Activated CD4-positive, CD25-positive, alpha-beta regulatory T cell (primary cell): Measurements from ENCODE around the gene SLC4A7.
"Not testable (repeated sequence)": the region's sequence is repeated elsewhere in the genome, so short reads cannot be mapped to it uniquely, and the experiment has no call there.

ENCODE experiments used
- DNase-seq, 4 experiments: peaks; one replicate each; lab custom pipeline; 2025; lab: John Stamatoyannopoulos, UW

The SLC4A7 gene

DNA sequence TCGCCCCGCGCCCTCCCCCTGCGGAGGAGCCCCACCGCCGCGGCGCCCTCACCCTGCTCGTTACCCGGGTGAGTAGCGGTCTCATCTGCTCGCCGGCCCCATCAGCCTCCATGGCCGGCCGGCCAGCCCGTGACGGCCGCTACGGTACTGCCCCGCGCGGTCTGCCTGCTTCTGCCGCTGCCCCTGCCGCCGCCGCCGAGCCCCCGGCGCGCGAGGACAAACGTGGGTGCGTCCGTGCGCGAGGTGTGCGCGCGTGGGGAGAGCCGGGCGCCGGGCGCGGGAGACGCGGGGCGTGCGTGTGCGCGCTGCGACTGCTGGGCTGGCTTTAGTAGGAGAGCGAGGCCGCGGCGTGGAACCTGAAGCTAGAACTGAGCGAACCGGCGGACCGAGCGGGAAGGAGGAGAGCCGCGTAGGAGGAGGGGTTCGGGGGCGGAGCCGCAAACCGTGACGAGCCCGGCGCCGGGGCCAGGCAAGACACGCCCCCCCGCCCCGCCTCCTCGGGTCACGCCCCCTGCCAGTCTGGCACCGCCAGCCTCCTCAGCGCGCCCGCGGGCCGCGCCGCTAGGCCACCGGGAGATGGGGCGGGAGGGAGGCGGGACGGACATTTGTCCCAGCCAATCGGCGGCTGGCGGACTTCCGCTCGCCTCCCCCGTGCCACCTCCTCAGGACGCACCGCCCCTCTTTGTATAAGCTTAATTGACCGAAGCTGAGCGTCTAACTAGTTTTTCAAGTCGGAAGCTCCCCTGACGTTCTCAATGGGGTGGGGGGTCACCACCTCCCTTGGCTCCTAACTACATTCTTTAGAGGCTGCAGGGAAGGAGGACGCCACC, at the start of gene SLC4A7:
Gene SLC4A7, minus strand, starts transcription at position 370 of the 830 bp plus-strand sequence. Its CDS starts 258 bp downstream, at position 112.
- peak; percentile 97 to 99 (median 98) for DNase-seq

DNA sequence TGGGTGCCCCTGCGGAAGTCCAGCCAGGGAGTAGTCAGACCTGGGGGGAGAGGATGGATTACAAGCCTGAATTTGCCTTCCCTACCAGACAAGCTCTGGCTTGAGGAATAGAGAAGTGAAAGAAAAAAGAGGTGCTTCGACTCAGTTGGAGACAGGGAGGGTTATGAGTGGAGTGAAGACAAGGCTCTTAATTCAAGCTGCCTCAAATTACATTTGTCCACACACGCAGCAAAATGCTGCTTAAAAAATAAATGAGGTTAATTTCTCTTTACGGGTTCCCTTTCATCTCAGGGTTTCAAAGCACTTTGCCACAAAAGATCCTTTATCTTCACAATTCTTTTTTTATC, 49.0 kb upstream of the SLC4A7 start:
- DNase-seq = no peak

DNA sequence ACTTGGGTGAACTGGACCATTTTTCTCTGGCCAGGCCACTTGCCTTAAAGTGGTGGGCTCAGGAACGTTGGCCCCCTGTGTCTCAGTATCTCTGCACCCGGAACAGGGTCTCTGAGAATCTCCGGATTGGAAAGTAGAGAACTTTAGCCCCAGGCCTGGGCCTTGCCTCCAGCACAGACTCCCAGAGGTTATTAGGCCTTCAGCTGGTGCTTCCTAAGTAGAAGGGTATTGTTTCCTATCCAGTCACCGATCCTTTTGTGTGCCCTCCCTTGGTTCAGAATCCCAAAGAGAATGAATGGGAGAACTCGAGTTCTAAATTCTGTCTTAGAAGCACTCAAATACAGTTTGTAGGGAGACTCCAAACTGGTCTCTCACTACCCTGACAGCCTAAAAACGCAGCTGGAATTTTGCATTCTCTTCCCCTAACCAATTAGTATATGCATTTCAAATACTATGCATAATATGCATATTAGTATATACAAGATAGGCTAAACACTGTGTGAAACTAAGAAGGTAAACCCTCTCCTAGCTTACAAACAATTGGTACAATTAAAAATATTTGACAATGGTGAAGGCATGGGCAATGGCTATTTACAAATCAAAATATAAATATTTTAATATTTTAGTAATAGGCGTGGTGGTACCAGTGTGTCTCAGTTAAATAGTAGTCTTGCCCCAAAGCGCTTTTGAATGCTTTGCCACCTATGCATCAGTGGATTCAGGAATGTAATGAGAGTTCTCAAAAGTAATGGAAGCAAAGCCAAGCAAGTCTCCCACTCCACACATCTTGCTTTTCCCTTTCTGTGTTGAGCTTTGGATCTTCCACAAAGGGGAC, 48.5 kb upstream of the SLC4A7 start:
- DNase-seq = no peak

DNA sequence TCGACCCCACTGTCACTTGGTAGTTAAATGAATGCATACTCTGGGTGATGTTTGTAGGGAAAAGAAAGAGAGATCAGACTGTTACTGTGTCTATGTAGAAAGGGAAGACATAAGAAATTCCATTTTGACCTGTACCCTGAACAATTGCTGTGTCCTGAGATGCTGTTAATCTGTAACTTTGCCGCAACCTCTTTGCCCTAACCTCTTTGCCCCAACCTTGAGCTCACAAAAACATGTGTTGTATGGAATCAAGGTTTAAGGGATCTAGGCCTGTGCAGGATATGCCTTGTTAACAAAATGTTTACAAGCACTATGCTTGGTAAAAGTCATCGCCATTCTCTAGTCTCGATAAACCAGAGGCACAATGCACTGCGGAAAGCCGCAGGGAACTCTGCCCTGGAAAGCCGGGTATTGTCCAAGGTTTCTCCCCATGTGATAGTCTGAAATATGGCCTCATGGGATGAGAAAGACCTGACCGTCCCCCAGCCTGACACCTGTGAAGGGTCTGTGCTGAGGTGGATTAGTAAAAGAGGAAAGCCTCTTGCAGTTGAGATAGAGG, 47.1 kb upstream of the SLC4A7 start:
- not testable (repeated sequence) for DNase-seq

DNA sequence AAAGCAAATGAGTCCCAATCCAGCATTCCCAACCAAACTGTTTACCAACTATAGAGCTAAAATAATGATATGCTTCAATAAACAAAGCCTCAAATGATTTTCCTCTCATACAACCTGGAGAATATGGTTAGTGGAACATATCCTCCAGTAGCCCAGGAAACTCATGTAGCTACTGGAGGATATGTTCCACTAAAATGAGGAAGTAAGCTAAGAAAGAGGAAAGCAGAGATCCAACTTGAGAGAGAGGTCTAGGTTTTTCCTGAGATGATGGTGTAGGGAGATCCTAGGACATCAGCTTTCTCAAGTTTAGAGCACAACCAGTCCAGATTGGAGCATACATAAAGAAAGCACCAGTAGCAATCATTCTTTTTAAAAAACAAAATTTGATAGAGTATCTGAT, 44.6 kb upstream of the SLC4A7 start:
- no peak for DNase-seq

- no peak for DNase-seq
Observed at GRCh38 chr3:27526614-27527315, 42.6 kb upstream of the SLC4A7 start.

- DNase-seq = no peak
Observed at GRCh38 chr3:27521872-27522265, 37.7 kb upstream of the SLC4A7 start.

GRCh38 chr3:27521179-27521871, 37.1 kb upstream of the SLC4A7 start:
- no peak for DNase-seq

DNA sequence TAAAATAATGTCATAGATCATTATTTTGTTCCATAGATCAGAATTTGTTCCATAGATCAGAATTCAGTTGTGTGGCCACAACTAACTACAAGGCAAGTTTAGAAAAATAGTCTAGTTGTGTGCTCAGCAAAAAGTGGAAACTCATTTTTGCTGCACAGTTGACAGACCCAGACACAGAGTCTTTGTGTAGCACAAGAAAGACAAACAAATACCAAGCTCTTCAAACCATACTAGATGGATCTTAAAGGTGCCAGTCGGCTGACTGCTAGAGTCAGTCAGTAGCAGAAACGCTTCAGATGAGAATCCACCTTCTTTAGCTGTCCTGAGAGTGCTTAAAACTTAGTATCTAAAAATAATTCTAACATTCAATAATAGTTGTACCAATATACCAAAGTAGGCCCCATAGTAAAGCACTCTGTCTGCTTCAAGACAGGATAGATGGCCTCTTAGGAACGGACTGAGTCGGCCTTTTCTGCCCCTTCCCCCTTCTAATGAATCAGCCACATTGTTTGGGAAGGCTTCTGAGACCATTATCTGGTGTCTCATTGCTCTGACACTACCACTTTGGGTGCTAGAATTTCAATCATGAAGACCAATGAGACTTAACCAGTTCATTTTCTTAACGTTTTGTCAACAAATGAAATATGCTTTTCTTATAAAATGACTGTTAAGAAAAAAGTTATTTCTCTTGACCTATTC, 27.7 kb upstream of the SLC4A7 start:
- DNase-seq = no peak

DNA sequence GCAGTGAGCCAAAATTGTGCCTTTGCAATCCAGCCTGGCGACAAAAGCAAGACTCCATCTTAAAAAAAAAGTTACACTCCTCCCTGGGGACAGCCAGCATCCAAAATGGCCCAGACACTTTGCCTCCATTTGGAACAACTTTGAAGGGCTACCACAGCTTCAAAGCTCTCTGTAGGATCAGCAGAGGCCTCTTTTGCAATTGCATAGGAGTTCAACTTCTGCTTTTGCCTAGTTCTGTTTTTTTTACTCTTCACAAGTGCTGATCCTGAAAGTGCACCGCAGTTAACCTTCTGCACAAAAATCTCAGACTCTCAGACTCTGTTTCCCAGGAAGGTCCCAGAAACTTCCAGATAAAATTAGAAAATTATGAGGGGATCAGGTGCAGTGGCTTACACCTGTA, 25.2 kb upstream of the SLC4A7 start:
- no peak for DNase-seq

- DNase-seq = no peak
Observed at GRCh38 chr3:27508424-27508823, 24.2 kb upstream of the SLC4A7 start.

DNA sequence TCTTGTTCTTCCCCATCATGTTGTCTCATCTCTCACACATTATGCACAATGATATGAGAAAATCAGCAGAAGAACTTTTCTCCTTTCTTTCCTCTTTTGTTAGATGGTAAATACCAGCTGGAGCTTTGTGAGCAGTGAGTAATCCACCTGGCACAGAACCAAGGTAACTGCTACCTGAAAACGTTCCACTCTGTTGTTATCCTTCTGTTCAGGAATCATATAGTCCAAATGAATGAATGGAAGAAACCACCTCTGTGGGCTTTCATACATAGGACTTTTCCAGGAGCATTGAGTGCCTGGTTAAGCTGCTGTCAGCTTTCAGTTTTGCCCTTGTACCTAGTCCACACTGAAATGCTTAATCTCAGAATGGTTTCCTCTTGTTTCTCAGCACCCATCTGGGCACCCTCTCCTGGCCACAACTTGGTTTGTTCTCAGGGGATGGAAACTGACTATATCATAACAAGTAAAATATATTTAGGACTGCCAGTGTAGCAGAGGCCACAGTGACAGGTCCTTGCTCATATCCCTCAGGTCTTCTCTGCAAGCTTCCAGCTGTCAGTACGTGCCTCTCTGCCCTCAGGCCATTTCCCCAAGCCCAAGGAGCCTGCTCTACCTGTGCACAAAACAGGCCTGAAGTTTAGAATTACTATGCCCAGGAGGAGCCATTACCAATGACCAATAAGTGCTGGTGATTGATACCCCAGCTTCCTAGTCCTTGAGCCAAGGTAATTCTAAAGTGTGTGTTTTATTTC, 23.5 kb upstream of the SLC4A7 start:
- no peak for DNase-seq

- no peak for DNase-seq
Observed at GRCh38 chr3:27507111-27507510, 22.9 kb upstream of the SLC4A7 start.

DNA sequence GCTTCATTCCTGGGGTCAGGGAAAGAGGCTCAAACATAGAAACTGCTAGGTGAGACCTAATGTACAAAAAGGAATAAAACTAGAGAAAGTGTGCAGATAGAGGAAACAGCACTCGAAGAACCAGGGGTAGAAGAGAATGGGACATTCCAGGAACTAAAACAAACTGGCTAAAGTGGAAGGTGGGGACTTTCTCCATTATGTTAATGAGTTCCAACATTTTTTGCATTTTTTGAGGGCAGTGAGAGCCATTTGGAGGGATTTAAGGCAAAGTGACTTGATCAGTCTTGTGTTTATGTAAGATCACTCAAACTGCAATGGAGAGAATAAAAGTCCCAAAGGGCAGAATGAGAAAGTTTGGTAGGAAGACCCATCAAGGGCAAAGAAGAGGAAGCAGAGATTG, 20.6 kb upstream of the SLC4A7 start:
- no peak for DNase-seq

GRCh38 chr3:27503526-27503925, 19.3 kb upstream of the SLC4A7 start:
- DNase-seq = no peak

- DNase-seq = no peak
Observed at GRCh38 chr3:27501759-27502158, 17.6 kb upstream of the SLC4A7 start.

GRCh38 chr3:27500986-27501385, 16.8 kb upstream of the SLC4A7 start:
- DNase-seq = no peak

DNA sequence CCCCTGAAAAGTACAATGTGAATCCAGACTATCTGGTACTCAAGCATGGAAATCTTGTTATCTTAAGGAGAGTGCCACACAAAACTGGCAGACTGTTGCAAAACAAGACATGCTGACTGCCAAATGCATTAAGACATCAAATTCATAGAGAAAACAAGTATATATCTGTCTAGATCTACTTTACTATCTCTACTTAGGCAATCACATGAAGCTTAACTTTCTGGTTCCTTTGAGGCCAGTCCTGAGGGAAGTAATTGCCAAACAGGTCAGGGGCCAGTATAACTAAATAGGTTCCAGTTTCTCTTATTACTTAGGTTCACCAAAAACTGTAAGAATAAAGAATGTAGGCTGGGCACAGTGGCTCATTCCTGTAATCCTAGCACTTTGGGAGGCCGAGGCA, 15.9 kb upstream of the SLC4A7 start:
- no peak for DNase-seq

DNA sequence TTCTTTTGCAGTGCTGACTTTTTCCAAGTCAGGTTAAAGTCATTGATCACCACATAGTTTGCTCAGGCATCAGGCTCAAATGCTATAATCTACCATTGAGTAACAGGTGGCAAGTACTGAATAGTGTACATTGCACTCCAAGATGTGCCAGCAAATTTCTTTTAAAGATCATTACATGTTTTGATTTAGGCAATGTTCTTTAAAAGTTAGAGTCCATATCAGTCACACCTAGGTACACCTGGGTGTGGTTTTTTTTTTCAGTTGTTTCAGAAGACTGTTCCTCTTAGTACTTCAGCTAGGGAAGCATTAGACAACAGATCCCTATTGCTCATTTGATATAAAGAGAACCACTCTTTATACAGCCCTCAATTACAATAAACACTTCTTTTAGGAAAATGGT, 10.6 kb upstream of the SLC4A7 start:
- no peak for DNase-seq

DNA sequence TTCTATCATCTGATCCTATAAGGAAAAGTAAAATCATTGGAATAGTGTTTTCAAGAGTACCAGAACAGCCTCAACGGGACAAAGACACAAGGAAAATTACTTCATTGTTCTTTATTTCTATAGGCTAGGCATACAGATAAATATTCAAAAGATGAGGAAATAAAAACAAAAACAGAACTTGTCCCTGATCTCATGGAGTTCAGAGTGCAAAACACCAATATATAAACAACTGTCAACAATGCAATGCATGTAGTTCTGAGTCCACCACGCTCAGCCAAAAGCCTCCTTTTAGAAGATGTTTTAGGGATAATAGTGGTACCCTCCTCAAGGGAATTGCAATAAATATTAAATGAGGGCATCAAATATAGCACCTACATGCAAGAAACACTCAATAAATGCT, 4.6 kb upstream of the SLC4A7 start:
- DNase-seq = no peak
